ENCODE results near the gene HP.

Gene HP

DNA sequence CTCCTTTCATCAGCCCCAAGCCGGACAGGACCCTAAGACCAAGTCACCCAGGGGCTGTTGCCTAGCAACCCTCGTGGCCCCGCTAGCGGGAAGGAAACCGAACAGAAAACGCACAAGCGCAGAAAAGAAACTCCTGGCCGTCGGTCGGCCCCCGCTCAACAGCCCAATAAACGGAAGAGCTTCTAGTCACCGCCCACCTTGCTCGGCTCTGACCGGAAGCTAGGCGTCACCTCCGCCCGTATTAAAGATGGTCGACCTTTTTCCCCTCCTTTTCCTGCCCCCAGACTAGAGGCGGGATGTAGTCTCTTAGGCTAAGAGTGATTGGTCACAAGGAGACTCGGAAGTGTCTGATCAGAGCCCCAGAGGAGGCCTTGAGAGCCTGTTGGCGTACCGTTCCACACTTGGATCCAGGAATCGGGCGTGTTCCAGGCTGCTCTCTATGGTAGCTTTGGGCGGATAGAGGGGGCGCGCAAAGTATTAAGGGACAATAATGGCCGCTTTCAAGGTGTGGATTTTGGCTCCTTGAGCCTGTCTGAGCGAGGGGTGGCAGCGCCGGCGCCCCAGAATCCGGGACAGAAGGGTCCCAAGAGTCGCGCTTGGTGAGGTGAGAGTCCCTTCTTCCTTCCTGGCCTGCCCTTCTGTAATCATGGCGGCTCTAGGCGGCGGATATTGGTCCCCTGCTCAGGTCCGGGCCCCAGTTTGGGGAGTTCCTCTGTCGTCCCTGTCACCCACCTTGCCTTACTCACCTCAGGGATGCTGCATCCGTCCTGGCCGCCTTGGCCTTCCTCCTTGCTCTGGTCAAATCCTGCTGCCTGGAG is 39.4 kb downstream of the HP start, which contains the start of the genes DHX38 and TXNL4B:
Gene DHX38, plus strand, starts transcription at position 400 of the 818 bp plus-strand sequence. CDS start 2,311 bp downstream, outside the sequence.
Gene TXNL4B, minus strand, starts transcription at position 173 of the 818 bp plus-strand sequence. CDS start 2,871 bp downstream, outside the sequence.
- peak within 1 kb of the TSS; percentile 80 for H2AFZ ChIP-seq
- peak within 1 kb of the TSS; percentile 88 for H3K4me3 ChIP-seq (ENCODE audit: low read depth, low read length)
- H3K27me3 ChIP-seq (ENCODE audit: control insufficient read depth, insufficient read depth, low read length), result no peaks in the 10 kb centered on the region
- H3K79me2 ChIP-seq, result peaks cover 13% of the 10 kb centered on the region
- H3K4me2 ChIP-seq (ENCODE audit: low read length), result peak within 1 kb of the TSS; percentile 77
- TF ChIP-seq, protein P1, sequence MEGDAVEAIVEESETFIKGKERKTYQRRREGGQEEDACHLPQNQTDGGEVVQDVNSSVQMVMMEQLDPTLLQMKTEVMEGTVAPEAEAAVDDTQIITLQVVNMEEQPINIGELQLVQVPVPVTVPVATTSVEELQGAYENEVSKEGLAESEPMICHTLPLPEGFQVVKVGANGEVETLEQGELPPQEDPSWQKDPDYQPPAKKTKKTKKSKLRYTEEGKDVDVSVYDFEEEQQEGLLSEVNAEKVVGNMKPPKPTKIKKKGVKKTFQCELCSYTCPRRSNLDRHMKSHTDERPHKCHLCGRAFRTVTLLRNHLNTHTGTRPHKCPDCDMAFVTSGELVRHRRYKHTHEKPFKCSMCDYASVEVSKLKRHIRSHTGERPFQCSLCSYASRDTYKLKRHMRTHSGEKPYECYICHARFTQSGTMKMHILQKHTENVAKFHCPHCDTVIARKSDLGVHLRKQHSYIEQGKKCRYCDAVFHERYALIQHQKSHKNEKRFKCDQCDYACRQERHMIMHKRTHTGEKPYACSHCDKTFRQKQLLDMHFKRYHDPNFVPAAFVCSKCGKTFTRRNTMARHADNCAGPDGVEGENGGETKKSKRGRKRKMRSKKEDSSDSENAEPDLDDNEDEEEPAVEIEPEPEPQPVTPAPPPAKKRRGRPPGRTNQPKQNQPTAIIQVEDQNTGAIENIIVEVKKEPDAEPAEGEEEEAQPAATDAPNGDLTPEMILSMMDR (IDR thresholded peaks at IDR 0.05), result peak; percentile 3
- H3K9ac ChIP-seq, result peak within 1 kb of the TSS; percentile 2
- H3K4me1 ChIP-seq, result no peaks in the 10 kb centered on the region
- H3K27ac ChIP-seq, result peak within 1 kb of the TSS; percentile 79
- no peaks in the 10 kb centered on the region for H3K9me3 ChIP-seq (ENCODE audit: control insufficient read depth, low read length)
- H3K36me3 ChIP-seq (ENCODE audit: control insufficient read depth, insufficient read depth, low read length), result no peaks in the 10 kb centered on the region

DNA sequence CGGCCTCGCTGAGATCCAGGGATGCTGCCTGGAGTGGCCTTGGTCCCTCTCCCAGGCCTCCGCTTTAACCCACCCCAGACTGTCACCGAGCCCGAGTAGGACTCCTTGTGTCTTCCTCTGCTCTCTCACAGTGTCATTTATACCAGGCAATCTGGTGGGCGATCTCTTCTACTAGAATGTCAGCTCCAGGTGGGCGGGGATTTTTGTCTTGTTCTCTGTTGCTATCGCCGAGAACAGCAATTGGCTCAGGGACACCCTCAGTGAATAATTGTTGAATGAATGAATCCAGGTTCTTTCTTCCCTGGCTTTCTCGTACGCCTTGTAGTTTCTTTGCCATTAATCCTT is 39.9 kb downstream of the HP start:
- peak overlapping the region; percentile 88 for H3K4me3 ChIP-seq (ENCODE audit: low read depth, low read length)
- no peaks in the 10 kb centered on the region for H3K36me3 ChIP-seq (ENCODE audit: control insufficient read depth, insufficient read depth, low read length)
- no peaks in the 10 kb centered on the region for H3K9me3 ChIP-seq (ENCODE audit: control insufficient read depth, low read length)
- H3K4me1 ChIP-seq, result no peaks in the 10 kb centered on the region
- no peaks in the 10 kb centered on the region for H3K27me3 ChIP-seq (ENCODE audit: control insufficient read depth, insufficient read depth, low read length)
- peaks cover 13% of the 10 kb centered on the region for H3K79me2 ChIP-seq
- peak overlapping the region; percentile 77 for H2AFZ ChIP-seq
- TF ChIP-seq, protein P1 (IDR thresholded peaks at IDR 0.05), result no peak
- peak overlapping the region; percentile 79 for H3K27ac ChIP-seq
- peak overlapping the region; percentile 2 for H3K9ac ChIP-seq
- H3K4me2 ChIP-seq (ENCODE audit: low read length), result peak overlapping the region; percentile 70

DNA sequence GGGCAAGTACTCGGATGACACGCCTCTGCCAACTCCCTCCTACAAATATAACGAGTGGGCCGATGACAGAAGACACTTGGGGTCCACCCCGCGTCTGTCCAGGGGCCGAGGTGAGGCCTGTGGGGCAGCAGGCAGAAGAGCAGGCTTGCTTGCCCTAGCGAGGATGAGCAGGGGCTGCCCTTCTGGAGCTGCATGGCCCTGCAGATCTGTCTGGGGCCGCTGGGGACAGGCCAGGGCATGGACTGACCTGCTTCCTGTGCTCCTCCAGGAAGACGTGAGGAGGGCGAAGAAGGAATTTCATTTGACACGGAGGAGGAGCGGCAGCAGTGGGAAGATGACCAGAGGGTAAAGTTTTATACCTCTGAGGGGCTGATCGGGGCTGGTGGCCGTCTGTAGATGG is 44.6 kb downstream of the HP start:
- TF ChIP-seq, protein P1 (IDR thresholded peaks at IDR 0.05), result no peak
- H3K27me3 ChIP-seq (ENCODE audit: control insufficient read depth, insufficient read depth, low read length), result no peaks in the 10 kb centered on the region
- H3K27ac ChIP-seq, result no peak overlapping the region
- no peak overlapping the region for H3K4me3 ChIP-seq (ENCODE audit: low read depth, low read length)
- no peak overlapping the region for H3K9ac ChIP-seq
- H3K4me1 ChIP-seq, result no peaks in the 10 kb centered on the region
- H3K9me3 ChIP-seq (ENCODE audit: control insufficient read depth, low read length), result no peaks in the 10 kb centered on the region
- no peaks in the 10 kb centered on the region for H3K36me3 ChIP-seq (ENCODE audit: control insufficient read depth, insufficient read depth, low read length)
- H3K4me2 ChIP-seq (ENCODE audit: low read length), result no peak overlapping the region
- H2AFZ ChIP-seq, result no peak overlapping the region
- H3K79me2 ChIP-seq, result peaks cover 15% of the 10 kb centered on the region

DNA sequence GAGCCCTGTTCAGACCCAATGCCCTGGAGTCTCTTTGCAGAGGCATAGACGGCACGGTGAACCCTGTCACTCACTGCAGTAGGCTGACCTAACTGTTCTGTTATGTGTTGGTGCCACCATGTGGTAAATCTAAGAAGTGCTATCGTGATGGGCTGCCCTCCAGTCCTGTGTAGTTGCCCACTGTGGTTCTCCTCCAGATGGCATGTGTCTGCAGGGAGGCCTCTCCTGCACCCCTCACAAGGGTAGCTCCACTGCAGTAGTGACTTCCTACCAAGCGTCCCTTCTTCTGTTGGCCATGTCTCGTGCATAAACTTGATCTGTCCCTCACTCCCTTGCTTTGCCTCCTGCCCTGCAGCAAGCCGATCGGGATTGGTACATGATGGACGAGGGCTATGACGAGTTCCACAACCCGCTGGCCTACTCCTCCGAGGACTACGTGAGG is 45.1 kb downstream of the HP start:
- Histone ChIP-seq H3K27me3 (ENCODE audit: control insufficient read depth, insufficient read depth, low read length) (no peaks in the 10 kb centered on the region), H3K9me3 (ENCODE audit: control insufficient read depth, low read length) (no peaks in the 10 kb centered on the region), H3K27ac (no peak overlapping the region), H3K36me3 (ENCODE audit: control insufficient read depth, insufficient read depth, low read length) (no peaks in the 10 kb centered on the region), H3K79me2 (peaks cover 11% of the 10 kb centered on the region), H3K4me3 (ENCODE audit: low read depth, low read length) (no peak overlapping the region), H3K4me2 (ENCODE audit: low read length) (no peak overlapping the region), H2AFZ (no peak overlapping the region), H3K4me1 (no peaks in the 10 kb centered on the region), H3K9ac (no peak overlapping the region)
- TF ChIP-seq, protein P1 (IDR thresholded peaks at IDR 0.05), result no peak

Measured in parathyroid adenoma (tissue), 2 donors.